Activated CD4-positive, CD25-positive, alpha-beta regulatory T cell treated with anti-CD3 and anti-CD28 coated beads, Interleukin-2, amount 50 U/mL, for 24 hours (primary cell): Measurements from ENCODE around the gene POLE.
"Not testable (repeated sequence)": the region's sequence is repeated elsewhere in the genome, so short reads cannot be mapped to it uniquely, and the experiment has no call there.

Experiments used
- ATAC-seq, 2 donors: fragments of 150-1000 bp; cut with Tn5 transposase; one replicate each; pipeline ENCODE4 v1.10.0; 2021; ENCODE audit warnings: mild to moderate bottlenecking in 1 of 2, moderate library complexity in 1 of 2

The POLE gene

DNA sequence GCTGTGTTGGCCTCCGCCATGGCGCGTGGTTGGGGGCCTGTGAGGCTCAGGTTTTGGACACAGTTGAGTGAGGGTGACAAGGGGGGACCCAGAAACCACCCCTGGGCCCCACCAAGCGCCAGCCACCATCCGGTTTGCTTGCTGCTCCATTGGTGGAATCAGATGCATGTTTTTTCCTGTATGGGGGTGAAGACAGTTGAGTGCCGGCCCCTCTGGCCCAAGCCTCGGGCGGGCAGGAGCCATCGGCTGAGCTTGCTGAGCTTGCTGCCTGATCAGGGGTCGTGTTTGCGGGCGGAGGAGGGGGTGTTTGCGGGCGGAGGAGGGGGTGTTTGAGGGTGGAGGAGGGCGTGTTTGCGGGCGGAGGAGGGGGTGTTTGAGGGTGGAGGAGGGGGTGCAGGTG lies 29.9 kb upstream of the POLE start:
- no peak for ATAC-seq

DNA sequence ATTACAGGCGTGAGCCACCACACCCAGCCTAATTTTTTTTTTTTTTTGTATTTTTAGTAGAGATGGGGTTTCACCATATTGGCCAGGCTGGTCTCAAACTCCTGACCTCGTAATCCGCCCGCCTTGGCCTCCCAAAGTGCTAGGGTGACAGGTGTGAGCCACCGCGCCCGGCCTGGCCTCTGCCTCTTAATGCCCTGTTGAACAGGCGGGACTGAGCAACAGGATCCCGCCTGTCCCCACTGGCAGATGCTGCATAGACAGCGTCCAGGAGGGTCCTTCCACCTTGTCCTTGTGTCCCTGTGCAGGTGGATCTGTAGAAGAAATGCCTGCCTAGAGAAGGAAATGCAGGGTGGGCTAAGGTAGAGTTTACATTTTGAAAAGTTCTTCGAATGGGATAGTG lies 29.2 kb upstream of the POLE start:
- ATAC-seq, result no peak

DNA sequence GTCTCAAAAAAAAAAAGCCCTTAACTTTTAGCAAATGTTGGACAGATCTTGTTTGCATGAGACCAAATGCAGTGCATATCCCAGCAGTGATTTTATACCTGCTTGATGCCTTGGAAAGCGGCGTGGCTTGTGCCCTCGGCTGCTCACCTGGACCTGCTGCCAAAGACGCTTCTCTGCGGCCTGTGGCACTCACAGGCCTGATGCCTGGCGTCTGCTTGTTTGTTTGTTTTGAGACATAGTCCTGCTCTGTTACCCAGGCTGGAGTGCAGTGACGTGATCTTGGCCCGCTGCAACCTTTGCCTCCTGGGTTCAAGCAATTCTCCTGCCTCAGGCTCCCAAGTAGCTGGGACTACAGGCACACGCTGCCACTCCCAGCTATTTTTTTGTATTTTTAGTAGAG lies 28.7 kb upstream of the POLE start:
- no peak for ATAC-seq

- no peak for ATAC-seq
Measured at GRCh38 chr12:132713123-132713522, 26.0 kb upstream of the POLE start.

GRCh38 chr12:132711080-132711843 lies 24.1 kb upstream of the POLE start:
- ATAC-seq, result peak; percentile 4 to 7

- peak; percentile 90 to 91 for ATAC-seq
Measured at GRCh38 chr12:132710405-132711079, 23.4 kb upstream of the POLE start, which contains the start of gene PGAM5. Gene PGAM5 (plus strand): TSS chr12:132710842. CDS start chr12:132710877, 35 bp downstream.

GRCh38 chr12:132710043-132710404 lies 22.9 kb upstream of the POLE start:
- ATAC-seq, result peak; percentile 1 to 4

DNA sequence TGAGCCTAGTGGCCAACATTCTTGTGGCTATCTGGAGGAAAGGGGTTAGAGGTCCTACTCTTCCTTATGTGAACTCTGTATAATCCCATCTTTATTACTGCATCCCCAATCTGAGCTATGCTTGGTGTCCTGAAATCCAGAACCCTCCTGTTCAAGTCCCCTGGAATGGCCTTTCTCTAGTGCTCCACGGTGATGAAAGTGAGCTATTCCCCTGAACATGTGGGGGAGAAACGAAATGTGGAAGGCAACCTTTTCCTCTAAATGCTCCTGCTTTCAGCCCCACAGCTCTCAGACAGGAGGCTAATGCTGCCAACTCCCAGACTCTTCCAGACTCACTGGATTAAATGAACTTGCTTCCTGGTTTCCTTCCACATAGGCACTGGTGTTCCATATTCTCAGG lies 21.0 kb upstream of the POLE start:
- no peak for ATAC-seq

- no peak for ATAC-seq
Measured at GRCh38 chr12:132707241-132707640, 20.1 kb upstream of the POLE start.

DNA sequence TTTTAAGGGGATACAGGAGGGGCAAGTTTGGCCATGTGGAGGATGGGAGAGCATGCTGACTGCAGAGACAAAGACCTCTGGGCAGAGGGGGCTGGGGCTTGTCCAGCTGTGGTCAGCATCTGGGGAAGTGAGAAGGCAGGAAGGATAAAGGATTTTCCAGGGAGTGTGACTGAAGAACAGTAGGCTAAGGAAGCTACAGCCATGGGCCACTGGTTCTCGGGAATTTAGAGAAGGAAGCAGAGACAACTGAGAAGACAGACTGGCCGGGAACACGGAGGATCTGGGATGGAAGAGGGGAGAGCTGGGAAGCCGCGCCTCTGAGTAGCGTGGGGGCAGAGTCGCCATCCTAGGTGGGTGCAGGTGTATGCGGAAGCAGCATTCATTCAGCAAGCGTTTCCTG lies 16.5 kb upstream of the POLE start:
- no peak for ATAC-seq

GRCh38 chr12:132702640-132703039 lies 15.5 kb upstream of the POLE start:
- ATAC-seq, result no peak

- ATAC-seq, result no peak
Measured at GRCh38 chr12:132700212-132700822, 13.2 kb upstream of the POLE start.

- ATAC-seq, result no peak
Measured at GRCh38 chr12:132698341-132698740, 11.2 kb upstream of the POLE start.

DNA sequence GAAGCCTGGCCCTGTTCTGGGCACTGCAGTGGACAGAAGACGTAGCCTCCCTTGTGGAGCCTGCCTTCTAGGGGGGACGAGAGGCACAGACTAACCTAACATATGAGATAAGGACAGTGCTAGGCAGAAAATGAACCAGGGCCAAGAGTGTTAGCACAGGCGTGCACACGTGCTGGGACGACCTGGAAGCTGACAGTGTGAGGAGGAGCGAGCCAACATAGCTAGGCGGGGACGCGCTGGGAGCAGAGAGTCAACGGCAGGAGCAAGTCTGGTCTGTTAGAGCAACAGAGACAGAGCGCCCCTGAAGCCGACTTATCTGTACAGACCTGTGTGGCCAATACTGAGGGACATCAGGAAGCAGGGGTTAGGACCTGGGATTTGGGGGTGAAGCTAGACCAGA lies 8.3 kb upstream of the POLE start:
- ATAC-seq, result no peak

GRCh38 chr12:132694888-132695287 lies 7.7 kb upstream of the POLE start:
- not testable (repeated sequence) for ATAC-seq

- ATAC-seq, result not testable (repeated sequence)
Measured at GRCh38 chr12:132692030-132692429, 4.9 kb upstream of the POLE start.

- no peak for ATAC-seq
Measured at GRCh38 chr12:132690112-132690511, 3.0 kb upstream of the POLE start.

- ATAC-seq, result no peak
Measured at GRCh38 chr12:132689227-132689626, 2.1 kb upstream of the POLE start.

- peak; percentile 37 to 55 for ATAC-seq
Measured at GRCh38 chr12:132686825-132687210, 324 bp downstream of the POLE start.

DNA sequence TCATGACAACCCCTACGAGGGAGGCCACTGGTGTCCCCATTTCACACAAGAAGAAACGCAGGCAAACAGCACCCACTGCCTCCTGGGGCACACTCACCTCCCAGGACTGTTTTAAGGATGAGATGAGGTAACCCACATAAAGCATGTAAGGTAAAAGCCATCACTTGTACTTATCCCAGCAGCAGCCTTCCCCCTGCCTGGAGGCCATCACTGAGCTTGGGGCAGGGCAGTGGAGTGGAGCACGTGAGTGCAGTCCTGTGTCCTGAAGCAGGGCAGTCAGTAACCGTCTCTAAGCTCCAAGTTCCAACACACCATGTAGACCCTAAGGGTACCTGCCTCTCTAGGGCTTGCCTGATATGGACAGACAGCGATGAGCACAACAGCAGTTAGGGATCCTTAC lies 1.7 kb downstream of the POLE start:
- ATAC-seq, result no peak

GRCh38 chr12:132677492-132677891 lies 9.7 kb downstream of the POLE start:
- no peak for ATAC-seq

DNA sequence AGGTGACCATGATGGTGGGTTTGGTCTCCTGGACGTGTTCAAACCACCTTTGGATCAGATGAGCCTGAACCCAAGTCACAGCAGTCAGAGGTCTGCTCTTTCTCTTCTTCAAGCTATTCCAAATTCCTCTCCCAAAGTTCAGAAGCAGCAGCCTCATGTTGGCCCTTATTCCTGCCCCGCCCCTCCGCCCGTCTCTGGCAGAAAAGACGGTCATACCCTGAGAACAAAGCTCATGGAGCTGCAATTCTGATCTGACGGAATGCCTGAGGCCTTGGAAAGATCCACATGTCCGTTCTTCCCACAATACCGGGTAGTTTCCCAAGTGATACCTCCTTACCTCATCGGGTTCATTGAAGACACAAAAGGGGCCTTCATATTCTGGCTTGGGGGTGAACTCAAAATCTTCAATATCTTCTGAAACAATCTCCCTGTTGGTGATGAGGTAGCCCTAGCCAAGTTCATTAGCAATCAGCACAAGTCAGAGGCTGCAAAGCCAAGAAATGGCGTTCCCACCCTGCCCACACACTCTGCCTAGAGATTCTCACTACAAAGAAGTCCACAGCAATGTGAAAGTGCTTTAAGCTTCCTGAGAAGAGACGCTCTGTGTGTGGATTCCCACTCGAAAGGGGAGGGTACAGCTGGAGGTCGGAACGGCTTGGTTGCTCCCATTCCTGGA lies 11.2 kb downstream of the POLE start:
- ATAC-seq, result no peak

DNA sequence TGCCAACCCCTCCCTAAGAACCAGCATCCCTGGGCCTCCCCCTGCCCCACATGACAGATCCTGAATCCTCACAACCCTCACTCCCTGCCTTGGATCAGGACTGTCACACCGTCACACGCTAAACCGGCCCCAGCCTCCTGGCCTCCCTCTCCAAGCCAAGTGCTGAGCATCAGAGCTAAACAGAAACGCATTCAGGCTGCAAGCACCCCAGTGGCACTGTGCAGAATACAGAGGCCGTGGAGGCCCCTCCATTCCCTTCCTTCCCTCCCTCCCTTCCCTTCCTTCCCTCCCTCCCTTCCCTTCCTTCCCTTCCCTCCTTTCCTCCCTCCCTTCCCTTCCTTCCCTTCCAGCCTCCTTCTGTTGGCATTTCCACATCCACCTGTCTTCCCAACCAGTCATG lies 12.6 kb downstream of the POLE start:
- no peak for ATAC-seq
